HG03520 (cell line): Measurements from ENCODE around the gene DLGAP1.

Experiments
- ATAC-seq: cut with Tn5 transposase; IDR thresholded peaks from one replicate; pipeline ENCODE4 v1.9.1; 2021; ENCODE audit warnings: mild to moderate bottlenecking, moderate library complexity; ENCODE audit not compliant: unreplicated experiment

DLGAP1 gene

DNA sequence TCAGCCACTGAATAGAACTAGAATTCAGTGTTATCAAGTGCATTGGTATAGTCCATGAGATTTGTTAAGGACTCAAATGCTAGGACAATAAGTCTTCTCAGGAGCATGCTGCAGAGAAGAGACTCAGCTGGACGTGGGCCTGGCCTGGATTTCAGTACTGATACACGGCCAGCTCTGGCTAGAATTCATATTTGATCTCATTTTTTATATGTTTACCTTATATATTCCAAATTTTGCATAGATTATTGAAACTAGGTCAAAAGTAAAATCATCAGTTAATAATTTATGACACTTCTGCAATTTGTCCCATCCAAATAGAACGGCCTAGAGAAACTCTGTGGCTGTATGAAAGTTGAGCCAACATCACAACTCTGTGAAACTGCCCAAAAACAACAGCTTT is 262.0 kb downstream of the DLGAP1 start:
- no peak for ATAC-seq

DNA sequence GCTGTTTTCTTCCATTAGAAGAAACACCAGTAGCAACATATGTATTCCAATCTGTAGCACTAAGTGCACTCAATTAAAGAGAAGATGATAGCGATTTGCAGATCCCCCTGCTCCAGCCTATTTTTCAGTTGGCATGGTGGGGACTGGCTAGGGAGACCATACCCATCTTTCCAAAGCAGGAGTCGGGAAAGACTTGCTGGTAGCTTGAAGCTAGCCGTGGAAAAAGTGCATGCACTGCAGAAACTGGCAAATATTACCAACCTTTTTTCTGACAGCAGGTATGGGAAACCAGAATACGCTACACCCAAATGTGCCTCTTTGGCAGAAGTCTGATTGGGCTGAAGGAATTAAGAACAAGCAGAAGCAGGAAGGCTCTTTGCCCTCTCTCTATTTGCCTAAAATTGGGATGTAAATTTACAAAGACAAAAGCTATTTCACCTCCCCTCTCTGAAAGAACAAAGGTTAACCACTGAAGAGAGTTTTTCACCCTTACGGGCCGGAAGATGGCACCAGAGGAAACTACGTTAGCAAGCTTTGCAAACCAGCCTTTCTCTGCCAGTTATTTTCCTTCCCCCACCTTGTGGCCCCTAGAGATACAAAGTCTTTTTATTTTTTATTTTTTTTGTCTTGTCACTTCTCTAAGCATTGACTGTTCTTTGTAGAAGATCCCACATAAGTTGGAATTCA is 273.1 kb downstream of the DLGAP1 start:
- no peak for ATAC-seq

DNA sequence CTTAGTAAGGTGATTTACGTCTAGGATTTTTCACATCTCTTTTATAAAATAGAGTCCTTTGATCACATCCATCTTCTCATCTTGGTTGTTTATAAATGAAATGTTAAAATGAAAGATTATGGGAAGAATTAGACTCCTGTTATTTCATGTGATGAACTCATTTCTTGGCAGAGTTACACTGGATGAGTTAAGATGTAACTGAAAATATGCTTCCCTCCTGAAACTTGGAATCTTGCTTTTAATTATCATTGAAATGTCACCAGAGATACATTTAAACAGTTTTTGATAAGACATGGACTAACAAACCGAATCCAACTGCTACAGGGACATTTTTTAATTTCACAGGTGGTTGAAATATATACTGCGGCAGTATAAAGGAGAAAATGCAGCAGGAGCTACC is 274.0 kb downstream of the DLGAP1 start:
- ATAC-seq = no peak

DNA sequence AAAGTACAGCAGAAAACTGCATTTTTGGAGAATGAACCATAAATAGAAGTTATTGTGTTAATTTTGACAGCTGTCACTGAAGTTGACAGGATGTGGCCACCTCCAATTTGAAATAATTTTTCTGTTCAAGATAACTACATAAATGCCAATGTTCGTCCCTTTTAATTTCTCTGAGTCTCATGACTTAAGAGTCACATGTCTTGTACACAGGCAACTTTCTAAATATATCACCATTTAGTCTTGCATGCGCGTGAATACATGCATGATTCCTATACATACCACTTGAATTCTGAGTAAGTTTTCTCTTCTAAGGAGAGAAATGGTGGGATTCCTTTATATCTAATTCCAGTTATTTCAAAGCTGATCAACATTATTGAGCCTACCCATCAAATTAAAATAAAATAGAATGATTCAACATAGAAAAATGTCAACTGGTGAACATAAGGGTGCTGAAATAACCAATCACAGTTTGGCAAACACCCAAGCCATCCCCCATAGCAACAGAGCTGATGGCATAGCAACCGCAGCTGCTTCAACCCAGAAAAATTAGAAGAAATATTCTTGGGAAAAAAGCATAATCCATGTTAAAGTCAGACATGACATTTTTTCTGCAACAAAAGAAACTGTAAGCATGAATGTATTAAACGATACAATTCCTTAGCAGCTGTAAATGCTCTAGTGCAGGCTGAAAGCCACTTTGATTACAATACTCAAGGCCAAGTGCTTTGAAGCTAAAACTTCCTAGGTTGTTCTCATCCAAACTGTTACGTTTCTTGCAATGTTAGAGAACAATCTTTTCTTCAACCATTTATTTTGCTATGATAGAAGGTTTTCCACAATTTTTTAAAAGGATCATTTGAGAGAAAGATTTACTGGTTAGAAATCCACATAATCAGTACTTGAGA is 282.7 kb downstream of the DLGAP1 start:
- no peak for ATAC-seq

DNA sequence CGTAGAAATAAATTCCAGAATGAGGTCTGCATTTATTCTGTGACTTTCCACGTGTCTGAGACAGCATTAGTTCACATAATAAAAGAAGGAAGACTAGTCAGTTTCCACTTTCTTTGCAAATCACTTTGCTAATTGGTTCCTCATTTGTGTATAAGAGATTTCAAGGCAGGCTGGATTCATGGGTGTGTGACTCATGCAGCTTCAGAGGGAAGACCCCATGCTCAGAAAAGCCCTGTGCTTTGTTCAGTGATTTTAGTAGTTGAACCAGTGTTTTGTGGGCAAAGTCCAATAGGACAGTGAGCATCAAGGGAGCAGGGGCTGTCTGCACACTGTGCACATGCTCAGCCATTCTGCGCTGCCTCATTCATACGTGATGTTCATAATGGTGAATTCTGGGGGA is 297.8 kb downstream of the DLGAP1 start:
- ATAC-seq = no peak

DNA sequence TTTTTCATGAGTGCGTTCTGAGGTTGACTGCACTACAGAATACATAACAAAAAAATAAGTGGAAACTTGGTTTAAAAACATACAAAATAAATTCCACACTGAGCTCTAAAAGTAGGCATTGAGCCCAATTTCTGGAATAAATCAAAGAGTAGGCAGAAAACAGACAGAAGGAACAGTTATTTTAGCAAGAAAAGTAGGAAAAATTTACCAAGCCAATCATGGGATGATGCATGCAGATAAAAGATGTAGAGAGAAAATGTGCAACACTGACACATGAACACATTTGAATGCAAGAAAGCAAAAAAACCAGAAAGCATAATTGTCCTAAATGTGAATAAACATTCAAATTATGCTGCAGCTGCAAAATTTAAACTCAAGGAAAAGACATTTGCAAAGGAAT is 308.3 kb downstream of the DLGAP1 start:
- ATAC-seq = no peak

DNA sequence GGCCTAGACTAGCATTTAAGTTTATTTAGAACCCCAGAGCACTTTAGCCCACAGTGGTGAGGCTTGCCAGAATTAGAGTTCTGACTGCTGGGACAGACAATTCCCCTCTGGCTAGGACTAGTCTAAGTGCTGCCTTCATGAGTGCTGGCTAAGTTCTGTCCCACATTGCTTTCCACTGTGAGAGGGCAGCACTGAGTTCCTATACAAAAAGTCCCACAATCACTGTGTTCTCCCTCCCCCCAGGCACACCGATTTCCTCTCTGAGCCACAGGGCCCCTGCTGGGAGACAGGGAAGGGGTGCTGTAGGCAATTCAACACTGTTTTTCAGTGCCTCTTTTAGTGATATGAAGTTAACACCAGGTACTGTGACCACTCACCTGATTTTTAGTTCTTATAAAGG is 310.9 kb downstream of the DLGAP1 start:
- ATAC-seq = no peak

DNA sequence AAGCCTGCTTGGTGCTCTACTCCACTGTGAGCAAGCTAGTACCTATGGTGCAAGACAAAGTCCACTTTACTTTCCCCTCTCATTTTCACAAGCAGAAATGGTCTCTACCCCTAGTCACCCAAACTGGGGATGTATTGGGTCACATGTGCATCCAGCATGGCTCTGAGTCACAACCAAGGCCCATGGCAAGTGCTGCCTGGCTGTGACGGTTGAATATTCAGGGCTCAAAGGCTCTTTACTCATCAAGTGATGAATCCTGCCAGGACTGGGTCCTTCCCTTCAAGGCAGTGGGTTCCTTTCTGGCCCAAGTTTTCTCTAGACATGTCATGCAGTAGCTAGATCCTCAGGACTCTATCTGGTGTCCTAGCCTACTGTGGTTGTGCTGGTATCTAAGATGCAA is 311.5 kb downstream of the DLGAP1 start:
- ATAC-seq = no peak

DNA sequence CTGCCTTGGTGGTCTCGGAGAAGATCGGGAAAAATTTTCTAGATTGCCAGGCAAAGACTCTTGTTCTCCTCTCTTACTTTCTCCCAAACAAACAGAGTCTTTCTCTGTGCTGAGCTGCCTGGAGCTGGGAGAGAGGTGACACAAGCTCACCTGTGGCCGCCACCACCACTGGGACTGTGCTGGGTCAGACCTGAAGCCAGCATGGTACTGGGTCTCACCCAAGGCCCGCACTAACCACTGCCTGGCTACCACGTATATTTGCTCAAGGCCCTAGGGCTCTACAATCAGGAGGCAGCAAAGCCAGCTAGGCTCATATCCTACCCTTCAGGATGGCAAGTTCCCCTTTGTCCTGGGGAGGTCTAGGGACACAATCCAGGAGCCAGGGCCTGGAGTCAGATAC is 312.2 kb downstream of the DLGAP1 start:
- no peak for ATAC-seq

DNA sequence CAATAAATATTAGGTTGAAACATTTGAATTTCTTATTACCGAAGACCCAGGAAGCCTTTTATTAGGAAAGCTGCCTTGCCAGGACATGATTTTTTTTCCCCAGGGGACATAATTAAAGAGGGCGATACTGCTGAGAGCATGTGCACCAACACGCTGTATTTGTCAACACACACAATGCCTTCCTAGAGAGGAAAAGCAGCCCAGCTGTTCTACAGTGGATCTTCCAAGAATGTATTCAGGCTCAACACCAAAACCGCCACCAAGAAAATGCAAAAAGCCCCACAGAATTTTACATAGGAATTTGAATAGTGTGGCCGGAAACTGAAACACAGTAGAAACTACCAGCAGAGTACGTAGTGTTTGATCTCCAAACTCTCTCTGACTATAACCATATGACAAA is 320.4 kb downstream of the DLGAP1 start:
- ATAC-seq = no peak

DNA sequence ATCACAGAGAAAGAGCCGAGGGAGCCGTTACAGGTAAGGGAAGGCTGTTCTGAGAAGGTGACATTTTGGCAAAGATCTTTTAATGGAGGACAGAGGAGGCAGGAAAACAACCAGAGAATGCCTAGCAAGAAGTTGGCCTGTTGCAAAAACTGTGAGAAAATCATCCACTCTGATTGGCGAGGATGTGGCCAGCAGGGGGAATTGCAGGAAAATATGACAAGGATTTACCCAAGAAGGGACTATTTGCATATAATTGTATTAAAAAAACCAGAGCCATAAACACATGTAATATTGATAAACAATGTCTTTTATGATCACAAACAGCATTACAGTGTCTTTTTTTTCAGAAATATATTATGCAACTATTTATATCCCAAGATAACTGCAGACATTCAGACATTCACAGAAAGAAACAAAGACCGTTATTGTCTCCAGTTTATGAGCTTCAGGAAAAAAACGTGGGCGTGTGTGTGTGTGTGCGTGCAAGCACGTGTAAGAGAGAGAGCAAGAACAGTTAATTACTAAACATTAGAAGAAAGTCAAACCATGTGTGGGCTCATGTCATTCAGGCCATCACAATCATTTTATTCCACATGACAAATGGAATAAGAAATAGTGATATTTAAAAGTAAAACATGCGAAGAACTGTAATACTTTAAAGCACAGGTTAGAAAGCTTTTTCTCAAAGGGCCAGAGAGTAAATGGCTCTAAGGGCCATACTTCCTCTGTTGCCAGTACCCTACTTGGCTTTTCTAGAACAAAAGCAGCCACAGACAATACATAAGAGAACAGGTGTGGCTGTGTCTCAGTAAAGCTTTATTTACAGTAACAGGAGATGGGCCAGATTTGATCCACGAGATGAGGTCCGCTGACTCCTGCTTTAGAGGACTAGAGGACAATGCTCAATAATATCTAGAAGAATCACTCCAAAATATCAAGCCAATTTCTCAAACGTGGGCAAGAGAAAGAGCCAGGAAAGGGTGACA is 324.1 kb downstream of the DLGAP1 start:
- no peak for ATAC-seq

DNA sequence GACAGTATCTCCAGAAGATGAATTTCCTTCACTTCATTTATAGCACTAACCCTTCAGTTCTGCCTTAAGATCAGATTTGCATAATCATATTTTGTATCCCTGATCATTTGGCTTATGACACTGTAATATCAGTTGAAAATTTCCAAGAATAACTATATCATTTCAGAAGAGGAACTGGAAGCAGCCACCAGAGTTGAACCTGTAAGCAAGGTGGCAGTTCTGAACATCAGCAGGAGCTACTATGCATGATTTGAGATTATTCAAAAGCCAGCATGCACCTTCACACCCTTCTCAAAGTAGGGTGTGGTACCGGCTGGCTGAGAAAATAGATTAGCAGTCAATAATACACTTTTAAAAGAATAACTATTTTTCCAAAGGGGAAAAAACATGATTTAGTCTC is 328.2 kb downstream of the DLGAP1 start:
- ATAC-seq = no peak

DNA sequence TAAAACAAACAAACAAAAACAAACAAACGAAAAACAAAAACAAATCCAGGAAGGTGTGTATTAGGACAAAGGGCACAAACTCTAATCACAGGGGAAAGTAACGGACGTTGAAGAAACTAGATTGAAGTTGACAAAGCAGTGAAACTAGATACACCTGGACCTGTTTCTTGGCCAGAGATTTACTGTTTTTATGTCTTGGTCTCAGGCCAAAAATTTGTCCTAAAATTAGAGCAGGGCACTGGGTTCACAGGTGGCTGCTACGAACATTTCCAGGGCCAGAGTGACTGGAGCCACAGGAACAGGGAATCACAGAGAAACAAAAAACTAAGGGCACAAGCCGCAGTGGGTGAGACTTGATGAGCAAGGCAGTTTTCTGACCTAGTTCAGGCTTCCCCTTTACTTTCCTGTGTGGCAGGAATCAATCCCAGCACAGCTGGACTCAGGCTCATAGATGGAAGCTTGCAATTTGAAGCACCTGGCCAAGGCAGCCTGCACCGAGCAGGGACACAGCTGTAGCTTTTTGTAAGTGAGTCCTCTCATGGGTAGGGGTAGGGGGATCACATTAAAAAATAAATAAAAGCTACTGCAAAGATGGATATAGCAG is 329.4 kb downstream of the DLGAP1 start:
- ATAC-seq = no peak

DNA sequence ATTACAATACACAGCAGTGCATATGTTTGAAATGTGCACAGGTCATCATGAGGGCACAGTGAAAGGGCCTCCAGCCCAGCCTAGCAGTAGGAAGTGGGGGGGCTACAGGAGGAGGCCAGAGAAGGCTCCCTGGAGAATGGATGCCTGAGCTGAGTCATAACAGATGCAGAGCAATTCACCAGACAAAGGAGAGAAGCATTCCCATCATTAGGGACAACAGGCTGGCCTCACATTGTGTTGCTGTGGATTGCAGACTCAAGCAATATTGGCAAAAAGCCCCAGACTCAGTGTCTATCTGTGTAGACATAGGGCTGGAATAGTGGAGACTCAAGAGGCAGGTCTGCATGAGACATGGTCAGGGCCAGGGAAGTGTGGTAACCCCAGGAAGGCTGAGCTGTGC is 329.9 kb downstream of the DLGAP1 start:
- no peak for ATAC-seq

DNA sequence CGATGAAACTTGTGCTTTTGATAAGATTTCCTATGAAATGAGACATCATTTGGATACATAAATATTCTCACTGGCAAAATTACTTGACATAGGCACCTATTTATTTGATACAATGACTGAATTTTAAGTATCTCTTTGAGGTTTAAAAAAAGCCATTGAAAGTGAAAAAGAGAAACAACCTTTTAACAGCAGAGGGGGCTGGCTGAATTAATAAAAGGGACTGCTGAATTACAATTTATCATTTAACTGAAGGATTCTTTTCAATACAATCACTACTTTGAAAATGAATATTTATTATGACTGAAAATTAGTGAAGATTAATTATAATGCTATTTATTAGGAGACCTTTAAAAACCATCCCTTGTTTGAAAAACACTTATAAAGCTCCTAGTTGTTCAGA is 335.3 kb downstream of the DLGAP1 start:
- ATAC-seq = no peak

DNA sequence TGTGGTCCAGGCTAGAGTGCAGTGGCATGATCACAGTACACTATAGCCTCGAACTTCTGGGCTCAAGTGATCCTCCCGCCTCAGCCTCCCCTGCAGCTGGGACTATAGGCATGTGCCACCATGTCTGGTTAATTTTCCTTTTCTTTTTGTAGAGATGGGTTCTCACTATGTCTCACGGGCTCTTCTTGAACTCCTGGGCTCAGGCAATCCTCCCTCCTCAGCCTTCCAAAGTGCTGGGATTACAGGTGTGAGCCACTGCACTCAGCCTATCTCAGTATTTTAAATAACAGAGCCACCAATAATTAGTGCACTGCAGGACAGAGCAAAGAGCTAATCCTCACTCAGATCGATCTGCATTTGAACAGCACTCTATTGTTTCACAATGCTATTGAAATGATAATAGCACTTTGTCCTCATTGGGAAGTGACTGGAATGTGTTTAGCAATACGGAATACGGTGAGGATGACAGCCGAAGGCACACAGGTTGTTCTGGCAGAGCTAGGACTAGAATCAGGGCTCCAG is 335.9 kb downstream of the DLGAP1 start:
- no peak for ATAC-seq

DNA sequence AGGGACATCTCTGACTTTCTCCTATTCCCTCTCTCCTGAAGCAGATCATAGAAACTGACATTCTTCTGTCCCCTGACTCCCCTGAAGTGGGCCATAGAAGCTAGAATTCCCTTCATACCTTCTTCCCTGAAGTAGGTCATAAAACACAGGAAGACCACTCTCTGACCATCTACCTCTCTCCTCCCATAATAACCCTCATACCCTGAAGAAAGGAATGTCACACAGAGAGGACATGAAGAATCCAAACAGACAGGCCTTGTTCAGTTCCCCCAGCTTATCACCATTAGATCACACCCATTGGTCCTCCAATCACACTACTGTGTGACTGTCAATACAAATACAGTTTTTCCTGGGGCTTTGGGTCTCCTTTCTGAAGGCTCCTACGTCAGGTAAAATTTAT is 347.1 kb downstream of the DLGAP1 start:
- ATAC-seq = no peak

DNA sequence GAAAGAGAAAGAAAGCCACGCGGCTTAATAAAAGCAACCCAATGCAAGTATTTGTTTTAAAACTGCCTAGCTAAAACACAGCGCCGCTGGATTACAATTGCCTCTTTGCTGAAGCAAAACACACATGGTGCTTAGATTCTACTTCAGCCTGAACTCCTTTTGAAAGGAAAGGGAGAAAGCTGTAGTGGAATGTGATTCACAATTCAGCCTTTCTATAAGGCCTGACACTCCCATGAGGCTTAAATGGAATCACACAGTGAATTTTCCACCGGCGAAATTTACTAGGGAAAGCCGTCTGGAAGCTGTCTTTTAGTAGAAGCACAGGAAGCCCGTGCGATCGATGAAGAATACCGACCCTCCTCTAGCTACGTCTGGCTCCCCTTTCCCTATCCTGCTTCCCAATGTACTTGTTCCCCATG is 348.0 kb downstream of the DLGAP1 start:
- no peak for ATAC-seq

DNA sequence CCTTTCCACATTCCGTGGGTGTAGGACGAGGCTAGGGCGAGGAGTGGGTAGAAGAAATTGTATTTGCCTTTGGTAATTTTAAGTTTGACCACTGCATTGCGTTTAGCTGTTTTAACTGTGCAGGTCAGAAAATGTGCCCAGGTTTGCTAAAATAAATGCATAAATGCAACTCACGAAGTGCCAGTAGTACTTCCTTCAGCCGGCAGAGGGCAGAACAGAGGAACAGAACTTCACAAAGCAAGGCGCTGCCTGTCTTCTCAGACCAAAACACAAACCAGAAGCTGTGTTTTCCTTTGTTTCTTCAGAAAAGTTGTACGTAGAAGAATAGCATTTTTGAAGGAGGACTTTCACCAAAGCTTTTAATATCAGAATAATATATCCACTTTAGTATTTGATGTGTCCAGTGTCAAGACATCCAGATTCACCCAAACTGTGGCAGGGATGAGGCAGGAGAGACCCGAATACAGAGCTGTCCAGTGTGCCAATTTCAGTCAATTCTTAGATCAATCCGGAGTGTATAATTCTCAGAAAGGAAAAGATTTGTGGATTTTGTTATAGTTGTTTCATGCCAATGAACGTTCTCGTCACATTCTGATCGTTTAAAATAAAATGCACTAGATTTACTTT is 348.6 kb downstream of the DLGAP1 start:
- ATAC-seq = no peak

DNA sequence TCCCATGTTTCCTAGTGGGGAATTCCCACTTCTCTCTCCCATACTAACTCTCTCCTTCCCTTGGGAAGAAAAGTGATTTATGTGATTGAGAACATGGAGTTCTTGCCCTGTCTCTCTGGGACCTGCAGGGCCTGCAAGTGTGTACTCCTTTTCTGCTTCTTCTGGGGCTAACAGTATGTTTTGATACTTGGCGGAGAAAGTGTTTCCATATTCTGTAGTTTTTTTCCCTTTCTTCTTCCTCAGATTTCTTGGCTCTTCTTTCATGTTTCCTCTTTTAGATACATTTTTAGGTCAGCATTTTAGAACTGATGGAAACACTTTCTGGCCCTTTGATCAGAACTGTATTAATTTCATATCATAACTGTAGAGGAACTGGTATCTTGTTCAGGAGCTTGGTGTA is 352.2 kb downstream of the DLGAP1 start:
- ATAC-seq = no peak
